Neural progenitor cell (in vitro differentiated cells): ENCODE measurements around the gene PNPLA5.

ENCODE experiments used
- EZH2 ChIP-seq: fragments of 200-600 bp; sonication (generic); IDR thresholded peaks from 2 replicates; pipeline ENCODE4 v1.6.1; 2017; ENCODE audit warnings: antibody characterized with exemption, mild to moderate bottlenecking, moderate library complexity
- TF ChIP-seq, protein P1 (sequence below): fragments of 200-600 bp; sonication (generic); IDR thresholded peaks from 2 replicates; pipeline ENCODE4 v1.5.1; 2017; ENCODE audit warnings: antibody characterized with exemption, mild to moderate bottlenecking

DNA sequence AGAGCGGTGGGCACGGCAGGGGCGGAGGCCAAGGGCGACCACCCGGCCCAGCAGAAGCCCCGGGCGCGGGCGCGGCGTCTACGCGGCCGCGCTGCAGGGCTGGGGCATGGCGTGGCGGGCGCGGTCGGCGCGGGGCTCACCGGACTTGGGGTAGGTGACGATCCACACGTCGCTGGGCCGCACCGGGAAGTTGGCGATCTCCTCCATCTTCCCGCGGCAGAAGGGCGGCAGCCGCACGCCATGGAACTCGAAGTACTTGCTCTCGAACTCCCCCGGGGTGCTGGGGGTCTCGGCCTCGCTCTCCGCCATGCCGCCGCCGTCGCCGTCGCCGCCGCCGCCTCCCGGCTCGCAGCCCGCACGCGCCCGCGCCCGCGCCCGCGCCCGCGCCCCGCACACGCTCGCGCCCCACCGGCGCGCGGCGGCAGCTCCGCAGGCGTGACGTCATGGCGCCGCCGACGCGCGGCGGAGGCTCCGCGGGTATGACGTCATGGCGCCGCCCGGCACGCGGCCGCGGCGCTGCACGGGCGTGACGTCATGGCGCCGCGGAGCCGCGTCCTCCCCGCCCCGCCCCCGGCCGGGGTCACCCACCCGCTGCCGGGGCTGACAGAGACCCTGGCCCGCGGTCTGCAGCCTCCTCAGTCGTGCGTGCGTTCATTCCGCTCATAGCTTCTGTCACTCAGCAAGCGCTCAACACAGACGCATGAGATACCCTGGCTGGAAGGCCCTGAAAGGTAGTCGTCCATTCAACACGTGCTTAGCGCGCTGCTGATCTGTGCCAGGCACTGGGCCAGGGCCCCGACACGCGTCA is 29.5 kb downstream of the PNPLA5 start, which contains the start of gene SULT4A1:
- TF ChIP-seq EZH2: no peak
- TF ChIP-seq, protein P1, sequence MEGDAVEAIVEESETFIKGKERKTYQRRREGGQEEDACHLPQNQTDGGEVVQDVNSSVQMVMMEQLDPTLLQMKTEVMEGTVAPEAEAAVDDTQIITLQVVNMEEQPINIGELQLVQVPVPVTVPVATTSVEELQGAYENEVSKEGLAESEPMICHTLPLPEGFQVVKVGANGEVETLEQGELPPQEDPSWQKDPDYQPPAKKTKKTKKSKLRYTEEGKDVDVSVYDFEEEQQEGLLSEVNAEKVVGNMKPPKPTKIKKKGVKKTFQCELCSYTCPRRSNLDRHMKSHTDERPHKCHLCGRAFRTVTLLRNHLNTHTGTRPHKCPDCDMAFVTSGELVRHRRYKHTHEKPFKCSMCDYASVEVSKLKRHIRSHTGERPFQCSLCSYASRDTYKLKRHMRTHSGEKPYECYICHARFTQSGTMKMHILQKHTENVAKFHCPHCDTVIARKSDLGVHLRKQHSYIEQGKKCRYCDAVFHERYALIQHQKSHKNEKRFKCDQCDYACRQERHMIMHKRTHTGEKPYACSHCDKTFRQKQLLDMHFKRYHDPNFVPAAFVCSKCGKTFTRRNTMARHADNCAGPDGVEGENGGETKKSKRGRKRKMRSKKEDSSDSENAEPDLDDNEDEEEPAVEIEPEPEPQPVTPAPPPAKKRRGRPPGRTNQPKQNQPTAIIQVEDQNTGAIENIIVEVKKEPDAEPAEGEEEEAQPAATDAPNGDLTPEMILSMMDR: no peak
